Body of pancreas (tissue), 4 donors: ENCODE results near the gene GSPT2. TPM values are rescaled to one million over a fixed set of nuclear protein-coding genes. Genes with fewer than 3 reads are reported as not detected.

Experiments
- ATAC-seq: fragments of 150-250 bp; one replicate; pipeline ENCODE4 v1.9.1; 2016
- DNase-seq, 4 donors: peaks; one replicate each; pipeline ENCODE4 v3.0.0-alpha.2; 2019
- H3K27ac ChIP-seq, 4 donors: fragments of 200-600 bp; sonication (generic); 1 replicate in 3 of 4; 2 replicates in 1 of 4; pipeline versions ENCODE4 v1.5.1 to v1.6.1; 2016 to 2019; ENCODE audit warnings: mild to moderate bottlenecking in 1 of 4, mixed read lengths in 1 of 4, moderate library complexity in 1 of 4
- H3K27me3 ChIP-seq, 2 donors: fragments of 200-600 bp; sonication (generic); one replicate each; pipeline ENCODE4 v1.6.0; 2016; ENCODE audit warnings: mild to moderate bottlenecking in 1 of 2
- H3K36me3 ChIP-seq, 2 donors: fragments of 200-600 bp; sonication (generic); replicated peaks in 1 of 2; 2 replicates each; pipeline ENCODE4 v1.5.1; 2016; ENCODE audit warnings: low read depth in 2 of 2; ENCODE audit not compliant: insufficient read depth in 1 of 2
- H3K4me1 ChIP-seq: fragments of 200-600 bp; sonication (generic); one replicate; pipeline ENCODE4 v1.6.0; 2016
- H3K4me3 ChIP-seq, 2 donors: fragments of 200-600 bp; sonication (generic); 1 replicate in 1 of 2; 2 replicates in 1 of 2; pipeline ENCODE4 v1.5.1; 2016 to 2019
- H3K9me3 ChIP-seq, 3 donors: fragments of 200-600 bp; sonication (generic); 1 replicate in 2 of 3; 2 replicates in 1 of 3; pipeline ENCODE4 v1.5.1; 2016
- POLR2A ChIP-seq, 3 donors: fragments of 450-650 bp; IDR thresholded peaks; one replicate each; pipeline ENCODE4 v1.6.1; 2016; ENCODE audit warnings: antibody characterized with exemption in 3 of 3, mild to moderate bottlenecking in 2 of 3
- WGBS, 2 donors: methylation state at CpG; one replicate each; pipeline ENCODE4 v1.1.5; 2017; 5-methylcytosine and 5-hydroxymethylcytosine counted together
- intact Hi-C: fragments of 100-400 bp; cut with DNase I; formaldehyde crosslinking; loops from one replicate; pipeline ENCODE4 v1.15.1; 2023
- total RNA-seq, 2 donors: library from RNA; depleted of rRNA; stranded (reverse); fragments of >200 nt; gene quantifications; one replicate each; pipeline ENCODE4 v1.1.0, GENCODE V29; 2016
- TF ChIP-seq, protein P1 (sequence below), 7 experiments: fragments of 450-650 bp in 4 of 7; fragments of 200-600 bp in 3 of 7; sonication (generic) in 3 of 7; IDR thresholded peaks; one replicate each; pipeline ENCODE4 v1.5.1; 2016 to 2019; ENCODE audit warnings: antibody characterized with exemption in 7 of 7

Gene GSPT2
- total RNA-seq, 2 donors from 2014 or later, result 0.66 to 3.1 TPM

DNA sequence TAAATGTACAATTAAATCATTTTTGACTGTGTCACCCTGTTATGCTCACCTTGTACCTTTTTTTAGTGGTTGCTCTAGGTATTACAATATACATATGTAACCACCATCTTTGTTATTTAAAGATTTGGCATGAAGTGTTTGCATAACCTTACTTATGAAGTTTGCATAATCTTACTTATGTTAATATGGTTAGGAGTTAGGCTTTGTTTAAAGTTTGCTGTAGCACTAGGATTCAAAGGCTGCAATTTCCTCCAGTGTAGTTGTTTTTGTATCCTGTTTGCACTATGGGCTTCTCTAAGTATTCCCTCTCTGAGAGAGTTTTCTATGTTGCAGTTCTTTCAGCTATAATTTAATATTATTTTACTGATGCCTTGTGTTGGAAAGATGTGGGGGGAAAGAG, 15.0 kb upstream of the GSPT2 start:
- H3K4me1 ChIP-seq, result no peaks in the 10 kb centered on the region
- H3K9me3 ChIP-seq, result no peaks in the 10 kb centered on the region
- ATAC-seq, result no peak
- TF ChIP-seq, protein P1, sequence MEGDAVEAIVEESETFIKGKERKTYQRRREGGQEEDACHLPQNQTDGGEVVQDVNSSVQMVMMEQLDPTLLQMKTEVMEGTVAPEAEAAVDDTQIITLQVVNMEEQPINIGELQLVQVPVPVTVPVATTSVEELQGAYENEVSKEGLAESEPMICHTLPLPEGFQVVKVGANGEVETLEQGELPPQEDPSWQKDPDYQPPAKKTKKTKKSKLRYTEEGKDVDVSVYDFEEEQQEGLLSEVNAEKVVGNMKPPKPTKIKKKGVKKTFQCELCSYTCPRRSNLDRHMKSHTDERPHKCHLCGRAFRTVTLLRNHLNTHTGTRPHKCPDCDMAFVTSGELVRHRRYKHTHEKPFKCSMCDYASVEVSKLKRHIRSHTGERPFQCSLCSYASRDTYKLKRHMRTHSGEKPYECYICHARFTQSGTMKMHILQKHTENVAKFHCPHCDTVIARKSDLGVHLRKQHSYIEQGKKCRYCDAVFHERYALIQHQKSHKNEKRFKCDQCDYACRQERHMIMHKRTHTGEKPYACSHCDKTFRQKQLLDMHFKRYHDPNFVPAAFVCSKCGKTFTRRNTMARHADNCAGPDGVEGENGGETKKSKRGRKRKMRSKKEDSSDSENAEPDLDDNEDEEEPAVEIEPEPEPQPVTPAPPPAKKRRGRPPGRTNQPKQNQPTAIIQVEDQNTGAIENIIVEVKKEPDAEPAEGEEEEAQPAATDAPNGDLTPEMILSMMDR (IDR thresholded peaks at IDR 0.05), result no peak
- TF ChIP-seq POLR2A (IDR thresholded peaks at IDR 0.05), result no peak
- H3K36me3 ChIP-seq, result no peaks in the 10 kb centered on the region
- H3K27me3 ChIP-seq, result no peaks in the 10 kb centered on the region
- no peak overlapping the region for H3K27ac ChIP-seq
- no peak for DNase-seq
- H3K4me3 ChIP-seq, result no peak overlapping the region
- intact Hi-C loops, result no loop called here

DNA sequence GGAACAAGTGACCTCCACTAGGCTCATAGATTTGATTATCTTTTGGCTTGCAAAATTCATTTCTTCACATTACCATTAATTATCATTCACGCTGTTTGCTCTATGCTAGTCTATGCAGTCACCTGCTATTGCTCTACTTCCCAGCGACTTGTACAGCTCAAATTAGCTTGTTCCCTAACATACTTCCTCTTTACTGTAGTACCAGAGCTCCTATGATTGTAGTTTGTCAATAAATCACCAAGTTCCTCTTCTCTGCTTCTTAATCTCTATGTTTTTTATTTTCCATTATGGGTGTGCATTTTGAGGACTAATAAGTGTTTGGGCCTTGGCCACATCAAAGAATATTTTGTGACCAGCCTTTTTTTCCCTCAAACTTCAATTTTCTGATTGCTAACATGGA, 6.2 kb upstream of the GSPT2 start:
- no peak overlapping the region for H3K27ac ChIP-seq
- H3K9me3 ChIP-seq, result no peaks in the 10 kb centered on the region
- no peak overlapping the region for H3K4me3 ChIP-seq
- H3K36me3 ChIP-seq, result no peaks in the 10 kb centered on the region
- intact Hi-C loops, result no loop called here
- 43 to 61% methylated on average over 2 of the region's 2 CpGs for WGBS, 2 donors
- DNase-seq (no peak), ATAC-seq (no peak)
- TF ChIP-seq, protein P1 (IDR thresholded peaks at IDR 0.05), result no peak
- no peak for TF ChIP-seq POLR2A (IDR thresholded peaks at IDR 0.05)
- no peaks in the 10 kb centered on the region for H3K4me1 ChIP-seq
- H3K27me3 ChIP-seq, result no peaks in the 10 kb centered on the region

DNA sequence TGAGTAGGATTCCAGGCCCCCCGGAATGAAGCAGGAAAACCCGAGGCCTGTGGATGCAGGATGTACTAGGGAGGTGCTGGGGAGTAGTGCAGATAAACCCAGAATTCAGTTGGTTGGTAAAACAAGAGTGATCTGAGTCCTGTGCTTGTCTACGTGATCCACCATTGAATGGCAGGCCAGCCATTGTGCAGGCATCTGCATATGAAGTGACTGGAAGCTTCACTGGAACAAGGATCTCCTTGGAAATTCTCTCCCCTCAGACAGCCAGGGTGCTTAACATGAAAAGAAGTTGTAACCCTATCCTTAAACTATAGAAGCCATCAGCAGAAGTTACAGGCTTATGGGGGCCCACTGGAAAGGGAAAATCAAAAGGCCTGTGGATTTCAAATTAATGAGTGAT, 656 bp upstream of the GSPT2 start:
- TF ChIP-seq, protein P1 (IDR thresholded peaks at IDR 0.05), result no peak
- no peak for TF ChIP-seq POLR2A (IDR thresholded peaks at IDR 0.05)
- Histone ChIP-seq H3K4me3 (no peak overlapping the region), H3K36me3 (no peaks in the 10 kb centered on the region), H3K27me3 (no peaks in the 10 kb centered on the region), H3K4me1 (peaks cover 12% of the 10 kb centered on the region), H3K27ac (no peak overlapping the region), H3K9me3 (no peaks in the 10 kb centered on the region)
- intact Hi-C loops, result no loop called here
- no peak for DNase-seq
- 78 to 89% methylated on average over 3 of the region's 3 CpGs for WGBS, 2 donors
- no peak for ATAC-seq

DNA sequence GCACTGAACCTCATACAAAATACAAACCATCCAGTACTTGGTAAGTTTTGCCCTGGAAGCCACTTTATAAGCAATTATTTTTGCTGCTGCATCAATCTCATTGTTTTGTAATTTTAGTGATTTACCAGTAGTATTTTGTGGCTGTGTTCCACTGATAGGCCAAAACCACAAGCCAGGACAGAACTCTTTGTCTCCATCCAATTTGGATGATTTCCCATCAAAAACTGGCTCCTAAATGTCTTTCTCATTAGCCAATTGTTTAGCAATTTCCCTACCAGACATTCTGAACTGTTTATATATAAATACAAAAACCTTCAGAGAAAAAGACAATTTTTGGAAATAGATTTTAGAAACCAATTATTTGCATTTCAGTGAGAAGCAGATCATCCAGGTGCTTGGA, 4.4 kb downstream of the GSPT2 start:
- Histone ChIP-seq H3K4me3 (no peak overlapping the region), H3K36me3 (no peaks in the 10 kb centered on the region), H3K9me3 (no peaks in the 10 kb centered on the region), H3K27me3 (no peaks in the 10 kb centered on the region), H3K27ac (no peak overlapping the region), H3K4me1 (peaks cover 10% of the 10 kb centered on the region)
- ATAC-seq (no peak), DNase-seq (no peak)
- intact Hi-C loops, result no loop called here
- TF ChIP-seq, protein P1 (IDR thresholded peaks at IDR 0.05), result no peak
- TF ChIP-seq POLR2A (IDR thresholded peaks at IDR 0.05), result no peak

DNA sequence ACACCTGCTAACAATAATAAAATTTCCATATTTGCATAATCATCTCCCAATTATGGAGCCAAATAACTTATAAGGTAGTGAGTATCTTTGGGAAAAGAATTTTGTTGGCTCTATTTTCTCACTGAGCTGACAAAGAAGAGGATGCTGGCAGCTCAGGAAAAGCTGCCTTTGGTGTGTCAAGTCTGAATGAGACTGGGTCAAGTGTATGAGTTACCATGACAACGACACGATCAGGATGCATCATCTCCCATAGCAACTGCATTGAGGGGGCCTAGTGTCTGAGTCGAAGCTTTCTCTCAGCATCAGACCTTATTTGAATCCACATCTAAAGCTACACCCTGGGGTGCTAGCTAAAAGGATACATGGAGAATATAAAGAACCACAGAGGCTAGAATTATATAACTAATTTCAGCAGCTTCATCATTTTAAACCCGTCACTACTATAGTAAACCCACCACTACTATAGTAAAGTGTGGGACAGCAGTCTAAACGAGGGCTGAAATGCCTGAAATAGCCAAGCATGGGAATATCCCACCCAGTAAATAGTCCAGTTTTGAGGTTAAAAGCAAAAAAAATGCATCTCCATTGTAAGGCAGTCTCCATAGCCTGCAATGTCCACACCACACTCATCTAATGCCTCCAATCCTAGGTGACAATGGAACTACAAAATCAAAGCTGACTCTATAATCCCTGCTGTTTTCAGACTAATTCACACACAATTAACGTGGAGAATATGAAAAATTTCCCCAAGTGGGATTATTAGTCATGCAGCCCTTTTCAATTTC, 16.0 kb downstream of the GSPT2 start:
- no peaks in the 10 kb centered on the region for H3K9me3 ChIP-seq
- DNase-seq, result no peak
- no peaks in the 10 kb centered on the region for H3K36me3 ChIP-seq
- H3K4me1 ChIP-seq, result no peaks in the 10 kb centered on the region
- no peaks in the 10 kb centered on the region for H3K27me3 ChIP-seq
- no peak overlapping the region for H3K27ac ChIP-seq
- H3K4me3 ChIP-seq, result no peak overlapping the region
- no peak for ATAC-seq
- intact Hi-C loops, result no loop called here
- no peak for TF ChIP-seq POLR2A (IDR thresholded peaks at IDR 0.05)
- TF ChIP-seq, protein P1 (IDR thresholded peaks at IDR 0.05), result no peak
- WGBS, 2 donors, result 44 to 55% methylated on average over 4 to 6 of the region's 6 CpGs
